Measurements from ENCODE around the gene ANO4. TPM values are rescaled to one million over a fixed set of nuclear protein-coding genes. Genes with fewer than 3 reads are reported as not detected.
"Not testable (repeated sequence)": the region's sequence is repeated elsewhere in the genome, so short reads cannot be mapped to it uniquely, and the experiment has no call there.

Gene ANO4
- total RNA-seq, 2 donors from 2014 or later = 0.19 to 0.32 TPM

- no peak overlapping the region for H3K4me3 ChIP-seq
- H3K36me3 ChIP-seq = no peaks in the 10 kb centered on the region
- intact Hi-C loops (cut with DNase I) = no loop called here
- H3K9me3 ChIP-seq = no peaks in the 10 kb centered on the region
- no peaks in the 10 kb centered on the region for H3K4me1 ChIP-seq
- DNase-seq = no peak
- no peak overlapping the region for H3K9ac ChIP-seq (ENCODE audit: low read depth in 2 of 2, low read length in 2 of 2)
- TF ChIP-seq CTCF (IDR thresholded peaks at IDR 0.05) = no peak
- H3K27me3 ChIP-seq = no peaks in the 10 kb centered on the region
- H3K27ac ChIP-seq = no peak overlapping the region
These were observed 256.1 kb downstream of the ANO4 start for GRCh38 chr12:101050631-101051030.

DNA sequence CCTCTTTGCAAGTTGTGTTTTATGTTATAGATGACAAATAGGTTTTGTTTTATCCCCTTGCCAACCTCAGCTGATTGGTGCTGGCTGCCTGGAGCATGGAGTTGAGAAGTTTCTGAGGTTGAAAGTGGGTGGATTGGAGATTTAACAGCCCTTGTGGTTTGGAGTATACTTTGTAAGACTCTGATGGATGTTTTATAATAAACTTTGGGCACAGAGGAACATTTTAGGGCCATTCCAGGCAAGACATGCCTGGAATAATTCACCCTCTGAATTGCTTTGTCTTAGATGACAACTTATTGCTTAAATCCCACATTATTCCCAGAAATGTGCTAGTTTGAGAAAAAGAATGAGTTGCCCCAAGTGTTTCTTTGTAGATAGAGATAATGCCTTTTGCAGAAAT, 256.6 kb downstream of the ANO4 start:
- H3K36me3 ChIP-seq = no peaks in the 10 kb centered on the region
- no peaks in the 10 kb centered on the region for H3K27me3 ChIP-seq
- no peak overlapping the region for H3K9ac ChIP-seq (ENCODE audit: low read depth in 2 of 2, low read length in 2 of 2)
- no peaks in the 10 kb centered on the region for H3K9me3 ChIP-seq
- H3K4me3 ChIP-seq = no peak overlapping the region
- DNase-seq = no peak
- intact Hi-C loops (cut with DNase I) = no loop called here
- peak overlapping the region; percentile 46 for H3K27ac ChIP-seq
- H3K4me1 ChIP-seq = no peaks in the 10 kb centered on the region
- no peak for TF ChIP-seq CTCF (IDR thresholded peaks at IDR 0.05)

DNA sequence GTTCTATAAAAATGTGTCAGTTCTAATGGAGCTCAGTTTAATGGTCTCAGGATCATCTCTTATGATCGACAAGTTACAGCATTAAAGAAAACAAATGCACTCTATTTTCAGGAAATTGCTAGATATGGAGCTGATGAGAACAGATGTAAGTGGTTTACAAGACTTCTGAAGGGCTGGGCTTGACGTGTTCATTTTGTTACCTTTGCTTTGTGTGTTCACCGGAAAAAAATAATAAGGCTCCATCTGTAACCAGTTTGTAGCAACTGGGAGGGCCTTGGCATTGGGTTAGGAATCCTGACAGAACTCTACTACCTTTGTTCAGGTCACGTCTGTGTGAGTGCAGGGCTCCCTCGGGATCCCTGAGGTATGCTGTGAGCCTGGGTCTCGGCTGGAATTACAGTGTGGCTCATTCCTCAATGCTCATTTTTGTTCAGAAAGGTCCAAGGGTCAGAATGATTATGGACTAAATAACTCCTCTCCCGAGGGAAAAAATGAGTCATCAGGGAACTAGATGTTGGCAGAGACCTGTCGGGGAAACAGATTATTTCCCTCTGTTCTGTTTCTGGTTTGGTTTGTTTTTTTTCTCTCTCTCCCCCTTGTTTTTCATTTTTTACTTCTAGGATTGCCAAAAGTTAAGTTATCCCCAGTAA, 257.4 kb downstream of the ANO4 start:
- intact Hi-C loops (cut with DNase I) = no loop called here
- H3K27ac ChIP-seq = peak overlapping the region; percentile 46
- H3K4me1 ChIP-seq = no peaks in the 10 kb centered on the region
- H3K9me3 ChIP-seq = no peaks in the 10 kb centered on the region
- peak; percentile 76 for DNase-seq
- TF ChIP-seq CTCF (IDR thresholded peaks at IDR 0.05) = no peak
- no peaks in the 10 kb centered on the region for H3K36me3 ChIP-seq
- H3K9ac ChIP-seq (ENCODE audit: low read depth in 2 of 2, low read length in 2 of 2) = peak overlapping the region in 1 of 2 donors; percentile 27
- no peaks in the 10 kb centered on the region for H3K27me3 ChIP-seq
- H3K4me3 ChIP-seq = no peak overlapping the region

- Histone ChIP-seq H3K9ac (ENCODE audit: low read depth in 2 of 2, low read length in 2 of 2) (no peak overlapping the region), H3K36me3 (no peaks in the 10 kb centered on the region), H3K27me3 (no peaks in the 10 kb centered on the region), H3K9me3 (no peaks in the 10 kb centered on the region), H3K4me3 (no peak overlapping the region), H3K27ac (no peak overlapping the region), H3K4me1 (no peaks in the 10 kb centered on the region)
- intact Hi-C loops (cut with DNase I) = no loop called here
- TF ChIP-seq CTCF (IDR thresholded peaks at IDR 0.05) = no peak
- no peak for DNase-seq
These were observed 258.6 kb downstream of the ANO4 start for GRCh38 chr12:101053203-101053602.

GRCh38 chr12:101055940-101056339, 261.4 kb downstream of the ANO4 start:
- intact Hi-C loops (cut with DNase I) = no loop called here
- no peak for TF ChIP-seq CTCF (IDR thresholded peaks at IDR 0.05)
- H3K27ac ChIP-seq = no peak overlapping the region

DNA sequence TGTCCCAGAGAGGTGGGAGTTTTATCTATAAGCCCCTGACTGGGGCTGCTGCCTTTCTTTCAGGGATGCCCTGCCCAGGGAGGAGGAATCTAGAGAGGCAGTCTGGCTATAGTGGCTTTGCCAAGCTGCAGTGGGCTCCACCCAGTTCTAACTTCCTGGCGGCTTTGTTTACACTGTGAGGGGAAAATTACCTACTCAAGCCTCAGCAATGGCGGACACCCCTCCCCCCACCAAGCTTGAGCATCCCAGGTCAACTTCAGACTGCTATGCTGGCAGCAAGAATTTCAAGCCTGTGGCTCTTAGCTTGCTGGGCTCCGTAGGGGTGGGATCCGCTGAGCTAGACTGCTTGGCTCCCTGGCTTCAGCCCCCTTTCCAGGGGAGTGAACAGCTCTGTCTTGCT, 267.9 kb downstream of the ANO4 start:
- DNase-seq = peak; percentile 63
- H3K36me3 ChIP-seq; H3K27me3 ChIP-seq; H3K4me3 ChIP-seq; H3K9me3 ChIP-seq; intact Hi-C loops (cut with DNase I); H3K4me1 ChIP-seq; H3K9ac ChIP-seq (ENCODE audit: low read depth in 2 of 2, low read length in 2 of 2); H3K27ac ChIP-seq: not testable (repeated sequence)

More at GRCh38 chr12:101055940-101056339, 261.4 kb downstream of the ANO4 start:
- Histone ChIP-seq H3K36me3 (no peaks in the 10 kb centered on the region), H3K9me3 (no peaks in the 10 kb centered on the region), H3K4me1 (no peaks in the 10 kb centered on the region), H3K4me3 (no peak overlapping the region), H3K9ac (ENCODE audit: low read depth in 2 of 2, low read length in 2 of 2) (no peak overlapping the region), H3K27me3 (no peaks in the 10 kb centered on the region)
- no peak for DNase-seq

Data from colonic mucosa (tissue), 4 donors.